TTC549 (cell line): ENCODE results near the gene CHPF.

Experiments used
- FAIRE-seq: peaks from 2 replicates; lab custom pipeline; 2012; peaks lifted over from hg19 to GRCh38; lab: Jason Lieb, UNC

Gene CHPF

GRCh38 chr2:219567131-219567530 is 23.5 kb upstream of the CHPF start:
- no peak for FAIRE-seq

- FAIRE-seq = no peak
Measured at GRCh38 chr2:219566640-219567039, 23.0 kb upstream of the CHPF start.

- no peak for FAIRE-seq
Measured at GRCh38 chr2:219565130-219566080, 21.8 kb upstream of the CHPF start.

GRCh38 chr2:219563271-219563928 is 19.8 kb upstream of the CHPF start:
- FAIRE-seq = no peak

- no peak for FAIRE-seq
Measured at GRCh38 chr2:219562049-219563020, 18.7 kb upstream of the CHPF start.

GRCh38 chr2:219561179-219562048 is 17.8 kb upstream of the CHPF start:
- no peak for FAIRE-seq

- FAIRE-seq = no peak
Measured at GRCh38 chr2:219560893-219561178, 17.2 kb upstream of the CHPF start.

- FAIRE-seq = no peak
Measured at GRCh38 chr2:219560037-219560892, 16.7 kb upstream of the CHPF start.

- FAIRE-seq = no peak
Measured at GRCh38 chr2:219559156-219559915, 15.7 kb upstream of the CHPF start.

- FAIRE-seq = no peak
Measured at GRCh38 chr2:219557791-219558785, 14.5 kb upstream of the CHPF start.

- no peak for FAIRE-seq
Measured at GRCh38 chr2:219557320-219557719, 13.7 kb upstream of the CHPF start.

GRCh38 chr2:219556413-219556812 is 12.8 kb upstream of the CHPF start:
- no peak for FAIRE-seq

GRCh38 chr2:219555956-219556355 is 12.3 kb upstream of the CHPF start:
- FAIRE-seq = no peak

- FAIRE-seq = no peak
Measured at GRCh38 chr2:219554350-219554749, 10.7 kb upstream of the CHPF start.

GRCh38 chr2:219553463-219553963 is 9.9 kb upstream of the CHPF start:
- no peak for FAIRE-seq

GRCh38 chr2:219553168-219553417 is 9.5 kb upstream of the CHPF start:
- no peak for FAIRE-seq

GRCh38 chr2:219552382-219553167 is 9.0 kb upstream of the CHPF start:
- FAIRE-seq = no peak
